OCI-LY3 (cell line): ENCODE results near the gene CCDC134.

Experiments used
- CTCF ChIP-seq: fragments of 200-600, 300-600 bp; sonication (generic); IDR thresholded peaks from 2 replicates; pipeline ENCODE4 v1.5.1; 2014; ENCODE audit warnings: antibody characterized with exemption, low read length, low read depth
- EZH2phosphoT487 ChIP-seq: fragments of 200-600 bp; shearing (Covaris generic); IDR thresholded peaks from 2 replicates; pipeline ENCODE4 v1.6.1; 2018; ENCODE audit warnings: antibody characterized with exemption, mixed run types, low read depth

GRCh38 chr22:41821471-41822316, 21.2 kb downstream of the CCDC134 start:
- no peak for TF ChIP-seq CTCF
- no peak for TF ChIP-seq EZH2phosphoT487
